K562 (cell line): Measurements from ENCODE around the gene CSH1.

Source experiments
- DDX20 ChIP-seq: fragments of 450-650 bp; IDR thresholded peaks from 2 replicates; pipeline ENCODE4 v1.6.1; 2016; ENCODE audit warnings: missing genetic modification characterization, low read depth, mild to moderate bottlenecking, missing compliant biosample characterization, moderate library complexity
- ELF2 ChIP-seq: fragments of 250-450 bp; sonication (Bioruptor Pico); IDR thresholded peaks from 2 replicates; pipeline ENCODE4 v1.5.0; 2021; ENCODE audit warnings: mild to moderate bottlenecking
- ETV6 ChIP-seq, 3 experiments: fragments of 150-350 bp in 1 of 3; sonication (generic) in 1 of 3; formaldehyde crosslinking in 1 of 3; IDR thresholded peaks; 2 replicates each; pipeline versions ENCODE4 v1.6.1 to v1.8.0; 2014 to 2022; ENCODE audit warnings: borderline replicate concordance in 2 of 3, low read depth in 2 of 3, antibody characterized with exemption in 1 of 3, low read length in 1 of 3, mild to moderate bottlenecking in 1 of 3, missing genetic modification reagents in 1 of 3
- GTF2E2 ChIP-seq: fragments of 200-800 bp; sonication (Bioruptor generic); IDR thresholded peaks from 2 replicates; pipeline ENCODE4 v1.6.1; 2016; ENCODE audit warnings: missing genetic modification characterization, missing compliant biosample characterization
- HMG20A ChIP-seq: fragments of 450-650 bp; formaldehyde crosslinking; conservative IDR thresholded peaks from 2 replicates; pipeline ENCODE4 v1.4.0; 2020; ENCODE audit warnings: mild to moderate bottlenecking, mixed read lengths
- KDM1A ChIP-seq, 2 experiments: fragments of 450-650 bp; IDR thresholded peaks; 2 replicates each; pipeline ENCODE4 v1.6.1; 2016; ENCODE audit warnings: mild to moderate bottlenecking in 2 of 2
- NELFE ChIP-seq: IDR thresholded peaks from 2 replicates; pipeline ENCODE4 v1.6.1; 2011; ENCODE audit warnings: mild to moderate bottlenecking; ENCODE audit not compliant: insufficient read depth, insufficient read length
- NRF1 ChIP-seq, 2 experiments: fragments of 450-650 bp; IDR thresholded peaks in 1 of 2; conservative IDR thresholded peaks in 1 of 2; 2 replicates each; pipeline ENCODE4 v1.6.1; 2014; ENCODE audit warnings: mild to moderate bottlenecking in 2 of 2
- ZNF384 ChIP-seq: IDR thresholded peaks from 2 replicates; pipeline ENCODE4 v1.6.1; 2012; ENCODE audit warnings: low read depth, low read length, improper control_type of control experiment
- TF ChIP-seq, protein P1 (sequence below): sonication (generic); formaldehyde crosslinking; IDR thresholded peaks from 2 replicates; pipeline ENCODE4 v1.8.1; 2022; ENCODE audit warnings: missing genetic modification reagents
- TF ChIP-seq, protein P2 (sequence below): sonication (generic); formaldehyde crosslinking; IDR thresholded peaks from 2 replicates; pipeline ENCODE4 v1.8.0; 2023; ENCODE audit warnings: mild to moderate bottlenecking, missing genetic modification reagents

- TF ChIP-seq NRF1 (conservative IDR thresholded peaks at IDR 0.05 in 1 of 2, IDR thresholded peaks at IDR 0.05 in 1 of 2): no peak
- TF ChIP-seq, protein P1, sequence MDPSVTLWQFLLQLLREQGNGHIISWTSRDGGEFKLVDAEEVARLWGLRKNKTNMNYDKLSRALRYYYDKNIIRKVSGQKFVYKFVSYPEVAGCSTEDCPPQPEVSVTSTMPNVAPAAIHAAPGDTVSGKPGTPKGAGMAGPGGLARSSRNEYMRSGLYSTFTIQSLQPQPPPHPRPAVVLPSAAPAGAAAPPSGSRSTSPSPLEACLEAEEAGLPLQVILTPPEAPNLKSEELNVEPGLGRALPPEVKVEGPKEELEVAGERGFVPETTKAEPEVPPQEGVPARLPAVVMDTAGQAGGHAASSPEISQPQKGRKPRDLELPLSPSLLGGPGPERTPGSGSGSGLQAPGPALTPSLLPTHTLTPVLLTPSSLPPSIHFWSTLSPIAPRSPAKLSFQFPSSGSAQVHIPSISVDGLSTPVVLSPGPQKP: no peak
- TF ChIP-seq DDX20 (tag): no peak
- TF ChIP-seq HMG20A: no peak
- TF ChIP-seq ETV6 (IDR thresholded peaks at IDR 0.05; ENCODE audit: borderline replicate concordance in 1 of 2, low read depth in 2 of 2, low read length in 1 of 2): no peak
- no peak for TF ChIP-seq ETV6 (CRISPR knock-in tag; IDR thresholded peaks at IDR 0.05; ENCODE audit: borderline replicate concordance)
- TF ChIP-seq, protein P2, sequence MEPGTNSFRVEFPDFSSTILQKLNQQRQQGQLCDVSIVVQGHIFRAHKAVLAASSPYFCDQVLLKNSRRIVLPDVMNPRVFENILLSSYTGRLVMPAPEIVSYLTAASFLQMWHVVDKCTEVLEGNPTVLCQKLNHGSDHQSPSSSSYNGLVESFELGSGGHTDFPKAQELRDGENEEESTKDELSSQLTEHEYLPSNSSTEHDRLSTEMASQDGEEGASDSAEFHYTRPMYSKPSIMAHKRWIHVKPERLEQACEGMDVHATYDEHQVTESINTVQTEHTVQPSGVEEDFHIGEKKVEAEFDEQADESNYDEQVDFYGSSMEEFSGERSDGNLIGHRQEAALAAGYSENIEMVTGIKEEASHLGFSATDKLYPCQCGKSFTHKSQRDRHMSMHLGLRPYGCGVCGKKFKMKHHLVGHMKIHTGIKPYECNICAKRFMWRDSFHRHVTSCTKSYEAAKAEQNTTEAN: no peak
- TF ChIP-seq GTF2E2 (tag): no peak
- no peak for TF ChIP-seq ZNF384
- no peak for TF ChIP-seq ELF2 (CRISPR knock-in tag)
- no peak for TF ChIP-seq KDM1A (IDR thresholded peaks at IDR 0.05)
- TF ChIP-seq NELFE: no peak
Measured at GRCh38 chr17:63928172-63928666, 31.8 kb upstream of the CSH1 start.
